Ishikawa (cell line): ENCODE measurements around the gene MAP6.

Source experiments
- CEBPB ChIP-seq: IDR thresholded peaks from 2 replicates; pipeline ENCODE4 v1.6.1; 2012
- CREB1 ChIP-seq: IDR thresholded peaks from 2 replicates; pipeline ENCODE4 v1.6.1; 2012; ENCODE audit warnings: low read depth
- EGR1 ChIP-seq: IDR thresholded peaks from 2 replicates; pipeline ENCODE4 v1.6.1; 2012
- EP300 ChIP-seq: IDR thresholded peaks from 2 replicates; pipeline ENCODE4 v1.6.1; 2012; ENCODE audit warnings: borderline replicate concordance
- FOXM1 ChIP-seq: IDR thresholded peaks from 2 replicates; pipeline ENCODE4 v1.6.1; 2012; ENCODE audit warnings: low read depth, borderline replicate concordance
- MAX ChIP-seq: IDR thresholded peaks from 2 replicates; pipeline ENCODE4 v1.6.1; 2012
- NFIC ChIP-seq: IDR thresholded peaks from 2 replicates; pipeline ENCODE4 v1.6.1; 2012
- RAD21 ChIP-seq: IDR thresholded peaks from 2 replicates; pipeline ENCODE4 v1.6.1; 2012; ENCODE audit warnings: low read depth
- REST ChIP-seq: IDR thresholded peaks from 2 replicates; pipeline ENCODE4 v1.6.1; 2012; ENCODE audit warnings: low read depth, mild to moderate bottlenecking
- TAF1 ChIP-seq: IDR thresholded peaks from 2 replicates; pipeline ENCODE4 v1.6.1; 2012; ENCODE audit warnings: low read depth, mild to moderate bottlenecking
- TCF12 ChIP-seq: IDR thresholded peaks from 2 replicates; pipeline ENCODE4 v1.6.1; 2012; ENCODE audit warnings: low read depth
- TEAD4 ChIP-seq: IDR thresholded peaks from 2 replicates; pipeline ENCODE4 v1.6.1; 2012
- USF1 ChIP-seq: IDR thresholded peaks from 2 replicates; pipeline ENCODE4 v1.6.1; 2012
- YY1 ChIP-seq: IDR thresholded peaks from 2 replicates; pipeline ENCODE4 v1.6.1; 2012; ENCODE audit warnings: low read depth
- ZBTB7A ChIP-seq: IDR thresholded peaks from 2 replicates; pipeline ENCODE4 v1.6.1; 2012; ENCODE audit warnings: low read depth

MAP6 gene

GRCh38 chr11:75689863-75690609, 21.2 kb upstream of the MAP6 start:
- TF ChIP-seq USF1 (no peak), TAF1 (no peak), YY1 (no peak), RAD21 (no peak), TCF12 (no peak)

GRCh38 chr11:75679566-75679965, 10.7 kb upstream of the MAP6 start:
- no peak for TF ChIP-seq CEBPB

- TF ChIP-seq NFIC (no peak), EP300 (no peak), TEAD4 (no peak), YY1 (no peak), USF1 (no peak), TAF1 (no peak)
Observed at GRCh38 chr11:75678620-75679259, 9.9 kb upstream of the MAP6 start.

- TF ChIP-seq TCF12 (no peak), REST (no peak), EP300 (no peak), ZBTB7A (no peak), EGR1 (no peak), CEBPB (no peak), TEAD4 (no peak), USF1 (no peak)
Observed at GRCh38 chr11:75677909-75678308, 9.1 kb upstream of the MAP6 start.

GRCh38 chr11:75677275-75677674, 8.4 kb upstream of the MAP6 start:
- TF ChIP-seq TAF1 (no peak), REST (no peak), EP300 (no peak), CREB1 (no peak), EGR1 (no peak), CEBPB (no peak), TEAD4 (no peak), RAD21 (no peak), NFIC (no peak), YY1 (no peak), FOXM1 (no peak), ZBTB7A (no peak), MAX (no peak), TCF12 (no peak)

GRCh38 chr11:75673977-75674582, 5.2 kb upstream of the MAP6 start:
- no peak for TF ChIP-seq MAX
